Choroid plexus epithelial cell (primary cell): ENCODE data around the gene RERE.

Experiments used
- DNase-seq: peaks from one replicate; pipeline ENCODE4 v3.0.0-alpha.2; 2010; ENCODE audit warnings: low read depth
- H3K4me3 ChIP-seq: 2 replicates; pipeline ENCODE4 v1.5.1; 2011; ENCODE audit warnings: low read depth, mild to moderate bottlenecking, control low read depth, low read length, moderate library complexity
- CTCF ChIP-seq: conservative IDR thresholded peaks from 2 replicates; pipeline ENCODE4 v1.5.1; 2011; ENCODE audit warnings: low read depth, mild to moderate bottlenecking, control low read depth, inconsistent platforms, low read length, moderate library complexity

Gene RERE

GRCh38 chr1:8639148-8639547 lies 178.3 kb downstream of the RERE start:
- DNase-seq, result no peak
- H3K4me3 ChIP-seq, result no peak overlapping the region
- TF ChIP-seq CTCF, result no peak

GRCh38 chr1:8633741-8634501 lies 183.5 kb downstream of the RERE start:
- no peak for DNase-seq
- no peak for TF ChIP-seq CTCF
- no peak overlapping the region for H3K4me3 ChIP-seq

- no peak for TF ChIP-seq CTCF
- H3K4me3 ChIP-seq, result no peak overlapping the region
- DNase-seq, result no peak
Observed at GRCh38 chr1:8632102-8632501, 185.3 kb downstream of the RERE start.

GRCh38 chr1:8631163-8631562 lies 186.3 kb downstream of the RERE start:
- no peak overlapping the region for H3K4me3 ChIP-seq
- peak; percentile 28 for DNase-seq
- no peak for TF ChIP-seq CTCF

- TF ChIP-seq CTCF, result no peak
- H3K4me3 ChIP-seq, result no peak overlapping the region
- peak; percentile 76 for DNase-seq
Observed at GRCh38 chr1:8629241-8630091, 188.0 kb downstream of the RERE start.

GRCh38 chr1:8628606-8629005 lies 188.8 kb downstream of the RERE start:
- no peak for TF ChIP-seq CTCF
- DNase-seq, result no peak
- no peak overlapping the region for H3K4me3 ChIP-seq
